WTC11 (cell line): ENCODE results near the gene RPL18. TPM values are rescaled to one million over a fixed set of nuclear protein-coding genes. Genes with fewer than 3 reads are reported as not detected.

Experiments used
- ATAC-seq: fragments of 200-7000 bp; cut with Tn5 transposase; 2 replicates; pipeline ENCODE4 v1.10.0; 2021; ENCODE audit warnings: mild to moderate bottlenecking, moderate library complexity
- CTCF ChIA-PET: fragments of 300-600 bp; sonication (Branson Sonifier 250); formaldehyde crosslinking; loops from one replicate; lab custom pipeline; 2021; ENCODE audit warnings: antibody characterized with exemption; lab: Charles Lee
- POLR2A ChIA-PET: fragments of 350-600 bp; sonication (Branson Sonifier 250); formaldehyde crosslinking; loops from one replicate; lab custom pipeline; 2021; ENCODE audit warnings: antibody characterized with exemption; lab: Charles Lee
- DNase-seq: peaks from one replicate; pipeline ENCODE4 v3.0.0; 2021; ENCODE audit warnings: low spot score
- H3K27ac Mint-ChIP-seq: 2 replicates; pipeline ENCODE4 v1.8.0; 2021; ENCODE audit warnings: mixed read lengths
- H3K27me3 Mint-ChIP-seq: 2 replicates; pipeline ENCODE4 v1.8.0; 2021; ENCODE audit warnings: low read depth, mild to moderate bottlenecking, moderate library complexity, mixed read lengths
- H3K36me3 Mint-ChIP-seq: 2 replicates; pipeline ENCODE4 v1.8.0; 2021; ENCODE audit warnings: mixed read lengths
- H3K4me1 Mint-ChIP-seq: 2 replicates; pipeline ENCODE4 v1.8.0; 2022; ENCODE audit warnings: mixed read lengths
- H3K4me3 Mint-ChIP-seq: 2 replicates; pipeline ENCODE4 v1.8.0; 2021; ENCODE audit warnings: mild to moderate bottlenecking, moderate library complexity, mixed read lengths
- H3K9me3 Mint-ChIP-seq: 2 replicates; pipeline ENCODE4 v1.8.0; 2021; ENCODE audit warnings: mixed read lengths
- ATF1 ChIP-seq: sonication (generic); formaldehyde crosslinking; IDR thresholded peaks from 2 replicates; pipeline ENCODE4 v1.8.1; 2023; ENCODE audit warnings: mild to moderate bottlenecking, moderate library complexity, missing genetic modification reagents
- CREM ChIP-seq: sonication (generic); formaldehyde crosslinking; IDR thresholded peaks from 2 replicates; pipeline ENCODE4 v1.8.1; 2022; ENCODE audit warnings: mild to moderate bottlenecking, missing genetic modification reagents, moderate library complexity
- E2F1 ChIP-seq: sonication (generic); formaldehyde crosslinking; IDR thresholded peaks from 2 replicates; pipeline ENCODE4 v1.8.0; 2022; ENCODE audit warnings: mild to moderate bottlenecking, missing genetic modification reagents
- FOXJ3 ChIP-seq: sonication (generic); formaldehyde crosslinking; IDR thresholded peaks from 2 replicates; pipeline ENCODE4 v1.9.0; 2021; ENCODE audit warnings: missing genetic modification reagents, mild to moderate bottlenecking, borderline replicate concordance
- GRHL2 ChIP-seq: fragments of 250-450 bp; sonication (Bioruptor Pico); IDR thresholded peaks from 2 replicates; pipeline ENCODE4 v1.8.0; 2022; ENCODE audit warnings: mild to moderate bottlenecking, moderate library complexity; ENCODE audit not compliant: insufficient replicate concordance, severe bottlenecking
- GTF2I ChIP-seq: fragments of 250-450 bp; sonication (Bioruptor Pico); conservative IDR thresholded peaks from 2 replicates; pipeline ENCODE4 v1.4.0; 2021; ENCODE audit warnings: mild to moderate bottlenecking
- IRF2 ChIP-seq: sonication (generic); formaldehyde crosslinking; IDR thresholded peaks from 2 replicates; pipeline ENCODE4 v1.8.0; 2022; ENCODE audit warnings: low read depth, missing genetic modification reagents, borderline replicate concordance
- JAZF1 ChIP-seq: fragments of 250-450 bp; sonication (Bioruptor Pico); IDR thresholded peaks from 2 replicates; pipeline ENCODE4 v1.9.0; 2021; ENCODE audit warnings: moderate library complexity, mild to moderate bottlenecking, inconsistent platforms
- JUN ChIP-seq: sonication (generic); formaldehyde crosslinking; IDR thresholded peaks from 2 replicates; pipeline ENCODE4 v1.8.0; 2023; ENCODE audit warnings: mild to moderate bottlenecking, missing genetic modification reagents
- KAT7 ChIP-seq: sonication (generic); formaldehyde crosslinking; IDR thresholded peaks from 2 replicates; pipeline ENCODE4 v1.8.1; 2023; ENCODE audit warnings: missing genetic modification reagents, mild to moderate bottlenecking, borderline replicate concordance
- MAX ChIP-seq: sonication (generic); formaldehyde crosslinking; IDR thresholded peaks from 2 replicates; pipeline ENCODE4 v1.8.0; 2022; ENCODE audit warnings: mild to moderate bottlenecking, missing genetic modification reagents
- MYBL2 ChIP-seq: sonication (generic); formaldehyde crosslinking; IDR thresholded peaks from 2 replicates; pipeline ENCODE4 v1.8.1; 2023; ENCODE audit warnings: mild to moderate bottlenecking, moderate library complexity, missing genetic modification reagents
- NFE2L1 ChIP-seq: sonication (generic); formaldehyde crosslinking; IDR thresholded peaks from 2 replicates; pipeline ENCODE4 v1.8.1; 2023; ENCODE audit warnings: missing genetic modification reagents
- NR2C2 ChIP-seq: sonication (generic); formaldehyde crosslinking; IDR thresholded peaks from 2 replicates; pipeline ENCODE4 v1.8.0; 2022; ENCODE audit warnings: mild to moderate bottlenecking, missing genetic modification reagents
- NR3C1 ChIP-seq: sonication (generic); formaldehyde crosslinking; conservative IDR thresholded peaks from 2 replicates; pipeline ENCODE4 v1.8.1; 2023; ENCODE audit warnings: low read depth, mild to moderate bottlenecking, missing genetic modification reagents
- OVOL2 ChIP-seq: fragments of 250-450 bp; sonication (Bioruptor Pico); IDR thresholded peaks from 2 replicates; pipeline ENCODE4 v1.9.0; 2021; ENCODE audit warnings: mild to moderate bottlenecking, borderline replicate concordance
- PRDM15 ChIP-seq: sonication (generic); formaldehyde crosslinking; IDR thresholded peaks from 2 replicates; pipeline ENCODE4 v1.8.0; 2022; ENCODE audit warnings: missing genetic modification reagents
- PRRX2 ChIP-seq: fragments of 250-450 bp; sonication (Bioruptor Pico); IDR thresholded peaks from 2 replicates; pipeline ENCODE4 v1.8.0; 2021; ENCODE audit warnings: mild to moderate bottlenecking
- RELA ChIP-seq: sonication (generic); formaldehyde crosslinking; IDR thresholded peaks from 2 replicates; pipeline ENCODE4 v1.8.1; 2022; ENCODE audit warnings: missing genetic modification reagents, mild to moderate bottlenecking, borderline replicate concordance
- SMAD3 ChIP-seq: sonication (generic); formaldehyde crosslinking; IDR thresholded peaks from 2 replicates; pipeline ENCODE4 v1.8.0; 2022; ENCODE audit warnings: missing genetic modification reagents, mild to moderate bottlenecking, borderline replicate concordance
- SP1 ChIP-seq: sonication (generic); formaldehyde crosslinking; conservative IDR thresholded peaks from 2 replicates; pipeline ENCODE4 v1.8.1; 2022; ENCODE audit warnings: missing genetic modification reagents
- TCF7 ChIP-seq: sonication (generic); formaldehyde crosslinking; IDR thresholded peaks from 2 replicates; pipeline ENCODE4 v1.8.0; 2022; ENCODE audit warnings: mild to moderate bottlenecking, low read depth, missing genetic modification reagents, moderate library complexity
- TEAD4 ChIP-seq: sonication (generic); formaldehyde crosslinking; IDR thresholded peaks from 2 replicates; pipeline ENCODE4 v1.8.0; 2022; ENCODE audit warnings: mild to moderate bottlenecking, missing genetic modification reagents
- USF1 ChIP-seq: sonication (generic); formaldehyde crosslinking; IDR thresholded peaks from 2 replicates; pipeline ENCODE4 v1.8.0; 2022; ENCODE audit warnings: mild to moderate bottlenecking, missing genetic modification reagents
- USF2 ChIP-seq: sonication (generic); formaldehyde crosslinking; IDR thresholded peaks from 2 replicates; pipeline ENCODE4 v1.8.1; 2023; ENCODE audit warnings: mild to moderate bottlenecking, missing genetic modification reagents, moderate library complexity
- ZMAT4 ChIP-seq: fragments of 250-450 bp; sonication (Bioruptor Pico); IDR thresholded peaks from 2 replicates; pipeline ENCODE4 v1.9.0; 2021; ENCODE audit warnings: mild to moderate bottlenecking
- ZNF219 ChIP-seq: sonication (generic); formaldehyde crosslinking; IDR thresholded peaks from 2 replicates; pipeline ENCODE4 v1.8.0; 2023; ENCODE audit warnings: missing genetic modification reagents, mild to moderate bottlenecking, borderline replicate concordance
- ZNF263 ChIP-seq: sonication (generic); formaldehyde crosslinking; IDR thresholded peaks from 2 replicates; pipeline ENCODE4 v1.8.1; 2022; ENCODE audit warnings: low read depth, mild to moderate bottlenecking, moderate library complexity, missing genetic modification reagents
- ZNF423 ChIP-seq: fragments of 250-450 bp; sonication (Bioruptor Pico); IDR thresholded peaks from 2 replicates; pipeline ENCODE4 v2.1.2; 2022; ENCODE audit warnings: mild to moderate bottlenecking, moderate library complexity
- ZSCAN18 ChIP-seq: fragments of 250-450 bp; sonication (Bioruptor Pico); IDR thresholded peaks from 2 replicates; pipeline ENCODE4 v2.1.2; 2022; ENCODE audit warnings: mild to moderate bottlenecking, moderate library complexity
- total RNA-seq: library from RNA; stranded (reverse); gene quantifications from 3 replicates; pipeline ENCODE4 v1.2.3, GENCODE V29; 2021

RPL18 gene
- total RNA-seq, 1 experiment from 2014 or later, result 1,712 TPM

- CTCF ChIA-PET, result interaction anchor here (0.6 to 2.4 kb wide), 38 partner anchors 8 to 348 kb away, joined by 3 to 41 read pairs (median 6); partner anchors contain the start of genes BCAT2, DBP, FUT2 and GYS1
- Mint-ChIP-seq H3K27me3 (peaks cover 3% of the 10 kb centered on the region), H3K9me3 (no peaks in the 10 kb centered on the region), H3K36me3 (peaks cover 3% of the 10 kb centered on the region; the same call in 1 of the 2 replicates), H3K4me1 (peaks cover 11% of the 10 kb centered on the region), H3K27ac (peak overlapping the region; percentile 82; the same call in 1 of the 2 replicates), H3K4me3 (peak overlapping the region; percentile 85)
- POLR2A ChIA-PET, result interaction anchor here (0.6 to 2.7 kb wide), 12 partner anchors 11 to 165 kb away, joined by 3 to 20 read pairs (median 6); partner anchors contain the start of genes BCAT2, FAM83E, FUT2 and SPHK2
- ATAC-seq, result peak; percentile 58
- peak; percentile 80 for DNase-seq
- TF ChIP-seq NFE2L1 (CRISPR knock-in tag), result no peak
- no peak for TF ChIP-seq OVOL2 (CRISPR knock-in tag)
- TF ChIP-seq NR2C2, result no peak
- no peak for TF ChIP-seq E2F1 (CRISPR knock-in tag)
- TF ChIP-seq ZNF423 (CRISPR knock-in tag), result 0 out of 2 replicates have a peak, but pooled peaks have one; percentile 45
- no peak for TF ChIP-seq PRDM15 (CRISPR knock-in tag)
- no peak for TF ChIP-seq ZNF219
- no peak for TF ChIP-seq MAX (CRISPR knock-in tag)
- TF ChIP-seq JUN, result no peak
- no peak for TF ChIP-seq IRF2 (CRISPR knock-in tag)
- no peak for TF ChIP-seq ZNF263 (CRISPR knock-in tag)
- TF ChIP-seq SMAD3 (CRISPR knock-in tag), result no peak
- no peak for TF ChIP-seq NR3C1 (CRISPR knock-in tag)
- 0 out of 2 replicates have a peak, but pooled peaks have one; percentile 51 for TF ChIP-seq KAT7
- TF ChIP-seq ZMAT4 (CRISPR knock-in tag), result no peak
- TF ChIP-seq ATF1 (CRISPR knock-in tag), result no peak
- no peak for TF ChIP-seq TEAD4 (CRISPR knock-in tag)
- 0 out of 2 replicates have a peak, but pooled peaks have one; percentile 16 for TF ChIP-seq SP1
- no peak for TF ChIP-seq TCF7
- no peak for TF ChIP-seq MYBL2 (CRISPR knock-in tag)
- no peak for TF ChIP-seq GTF2I (CRISPR knock-in tag)
- no peak for TF ChIP-seq PRRX2 (CRISPR knock-in tag)
- TF ChIP-seq JAZF1 (CRISPR knock-in tag), result no peak
- no peak for TF ChIP-seq RELA (CRISPR knock-in tag)
- TF ChIP-seq GRHL2 (CRISPR knock-in tag), result no peak
- 0 out of 2 replicates have a peak, but pooled peaks have one; percentile 56 for TF ChIP-seq ZSCAN18
- no peak for TF ChIP-seq CREM (CRISPR knock-in tag)
- TF ChIP-seq USF1 (CRISPR knock-in tag), result no peak
- no peak for TF ChIP-seq USF2 (CRISPR knock-in tag)
- no peak for TF ChIP-seq FOXJ3 (CRISPR knock-in tag)
Observed at GRCh38 chr19:48644839-48645619, 26.1 kb upstream of the RPL18 start.
